PC-3 (cell line): ENCODE measurements around the gene MAP2K5. TPM values are rescaled to one million over a fixed set of nuclear protein-coding genes. Genes with fewer than 3 reads are reported as not detected.

Experiments used
- ATAC-seq: fragments of 200-7000 bp; cut with Tn5 transposase; 2 replicates; pipeline ENCODE4 v1.9.1; 2020; ENCODE audit warnings: mild to moderate bottlenecking, moderate library complexity
- BruUV-seq: library from RNA; stranded (reverse); fragments of 400-500 nt; replicated peaks from 2 replicates; lab custom pipeline; 2021; lab: Mats Ljungman, UMichigan
- CTCF ChIA-PET: fragments of 300-600 bp; sonication (Branson Sonifier 250); formaldehyde crosslinking; loops from one replicate; lab custom pipeline; 2022; ENCODE audit warnings: antibody characterized with exemption; lab: Charles Lee
- POLR2A ChIA-PET: fragments of 300-600 bp; sonication (Branson Sonifier 250); formaldehyde crosslinking; loops from one replicate; lab custom pipeline; 2022; ENCODE audit warnings: antibody characterized with exemption; ENCODE audit not compliant: unreplicated experiment; lab: Charles Lee
- DNase-seq: peaks from one replicate; pipeline ENCODE4 v3.0.0-alpha.2; 2015
- H2AFZ ChIP-seq: fragments of 300-600 bp; sonication (generic); 2 replicates; pipeline ENCODE4 v1.6.0; 2016; ENCODE audit warnings: antibody characterized with exemption, low read length
- H3F3A ChIP-seq: fragments of 300-600 bp; sonication (generic); one replicate; pipeline ENCODE4 v1.6.0; 2017; ENCODE audit warnings: antibody characterized with exemption, low read length, control low read depth, mild to moderate bottlenecking; ENCODE audit not compliant: unreplicated experiment
- H3K27ac ChIP-seq: fragments of 300-600 bp; sonication (generic); 2 replicates; pipeline ENCODE4 v1.5.1; 2016; ENCODE audit warnings: mild to moderate bottlenecking, low read length
- H3K27me3 ChIP-seq: fragments of 300-600 bp; sonication (generic); 2 replicates; pipeline ENCODE4 v1.6.1; 2016; ENCODE audit warnings: low read length, mixed read lengths
- H3K36me3 ChIP-seq: fragments of 300-600 bp; sonication (generic); 2 replicates; pipeline ENCODE4 v1.6.1; 2016; ENCODE audit warnings: low read depth, mixed run types, low read length, mixed read lengths
- H3K4me1 ChIP-seq: fragments of 300-600 bp; sonication (generic); 2 replicates; pipeline ENCODE4 v1.5.1; 2016; ENCODE audit warnings: low read length; ENCODE audit not compliant: insufficient read depth
- H3K4me2 ChIP-seq: fragments of 300-600 bp; sonication (generic); 2 replicates; pipeline ENCODE4 v1.6.0; 2016; ENCODE audit warnings: low read length
- H3K4me3 ChIP-seq: fragments of 300-600 bp; sonication (generic); 2 replicates; pipeline ENCODE4 v1.5.1; 2016; ENCODE audit warnings: mild to moderate bottlenecking, low read length, mixed read lengths
- H3K79me2 ChIP-seq: fragments of 300-600 bp; sonication (generic); 2 replicates; pipeline ENCODE4 v1.6.1; 2017; ENCODE audit warnings: low read length, mixed read lengths
- H3K9ac ChIP-seq: fragments of 300-600 bp; sonication (generic); 2 replicates; pipeline ENCODE4 v1.6.0; 2016; ENCODE audit warnings: mild to moderate bottlenecking, low read length
- H3K9me2 ChIP-seq: fragments of 300-600 bp; sonication (generic); replicated peaks from 2 replicates; pipeline ENCODE4 v1.6.1; 2016; ENCODE audit warnings: mixed run types, low read length, mixed read lengths
- H3K9me3 ChIP-seq: fragments of 300-600 bp; sonication (generic); 2 replicates; pipeline ENCODE4 v1.6.1; 2016; ENCODE audit warnings: low read length, mixed read lengths
- H4K20me1 ChIP-seq: fragments of 300-600 bp; sonication (generic); 2 replicates; pipeline ENCODE4 v1.6.1; 2016; ENCODE audit warnings: low read length, mixed read lengths
- CTCF ChIP-seq: fragments of 300-600 bp; sonication (generic); conservative IDR thresholded peaks from 2 replicates; pipeline ENCODE4 v1.5.1; 2017; ENCODE audit warnings: antibody characterized with exemption, low read depth, mild to moderate bottlenecking, low read length
- EZH2 ChIP-seq: fragments of 300-600 bp; sonication (generic); IDR thresholded peaks from one replicate; pipeline ENCODE4 v1.6.1; 2017; ENCODE audit warnings: antibody characterized with exemption, mild to moderate bottlenecking, low read length; ENCODE audit not compliant: unreplicated experiment
- EZH2phosphoT487 ChIP-seq: fragments of 300-600 bp; sonication (generic); IDR thresholded peaks from 2 replicates; pipeline ENCODE4 v1.6.1; 2018; ENCODE audit warnings: mild to moderate bottlenecking, antibody characterized with exemption, low read length, borderline replicate concordance
- intact Hi-C: fragments of 100-400 bp; cut with micrococcal nuclease; formaldehyde crosslinking; loops from 2 replicates; pipeline ENCODE4 v1.9.0; 2023
- total RNA-seq: library from RNA; depleted of rRNA; stranded (reverse); fragments of >200 nt; gene quantifications from 2 replicates; pipeline ENCODE4 v1.2.3, GENCODE V29; 2014

MAP2K5 gene
- total RNA-seq, 1 experiment from 2014 or later: 5.5 TPM

- intact Hi-C loops: no loop called here
- H3K27ac ChIP-seq: no peak overlapping the region
- H3K4me2 ChIP-seq: no peak overlapping the region
- no peaks in the 10 kb centered on the region for H3F3A ChIP-seq
- no peaks in the 10 kb centered on the region for H3K9me2 ChIP-seq
- no peaks in the 10 kb centered on the region for H3K9me3 ChIP-seq
- no peak for TF ChIP-seq EZH2phosphoT487
- TF ChIP-seq EZH2: no peak
- no peak for TF ChIP-seq CTCF
- no peak overlapping the region for H3K4me3 ChIP-seq
- no peaks in the 10 kb centered on the region for H3K4me1 ChIP-seq
- no peaks in the 10 kb centered on the region for H4K20me1 ChIP-seq
- ChIA-PET CTCF (no interaction called here), POLR2A (no interaction called here)
- no peak overlapping the region for H3K9ac ChIP-seq
- no TSS peak for BruUV-seq
- H3K36me3 ChIP-seq: no peaks in the 10 kb centered on the region
- H3K27me3 ChIP-seq: no peaks in the 10 kb centered on the region
- DNase-seq (no peak), ATAC-seq (no peak)
- H2AFZ ChIP-seq: no peak overlapping the region
- no peaks in the 10 kb centered on the region for H3K79me2 ChIP-seq
These were observed 12.1 kb downstream of the MAP2K5 start for GRCh38 chr15:67554580-67554979.

DNA sequence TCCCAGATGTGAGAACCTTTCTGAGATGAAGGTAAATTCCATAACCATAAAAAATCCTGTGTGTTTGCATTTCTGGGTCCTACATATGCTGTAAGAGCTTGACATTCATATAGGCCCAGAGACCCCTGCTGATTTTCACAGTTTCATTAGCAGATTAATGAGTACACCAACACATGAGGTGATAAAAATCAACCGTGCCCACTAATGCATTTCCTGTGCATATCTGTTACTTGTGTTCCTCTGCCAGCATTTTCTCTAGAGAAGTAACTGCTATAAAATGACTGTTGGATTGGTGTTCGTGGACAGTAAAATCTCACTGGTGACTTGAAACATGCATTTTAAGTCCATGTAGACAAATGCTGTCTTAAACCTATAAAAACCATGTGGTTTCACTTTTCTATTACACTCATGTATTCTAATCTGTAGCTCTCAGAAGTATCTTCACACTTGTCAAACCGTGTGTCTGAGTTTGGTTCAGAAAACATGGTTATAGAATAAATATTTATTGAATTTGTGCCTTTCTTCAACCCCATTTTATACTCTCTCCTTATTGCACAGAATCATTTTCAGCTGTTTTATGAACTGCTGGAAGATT, 14.6 kb downstream of the MAP2K5 start:
- no peaks in the 10 kb centered on the region for H3K27me3 ChIP-seq
- no peak for TF ChIP-seq EZH2phosphoT487
- TF ChIP-seq EZH2: no peak
- no peak for TF ChIP-seq CTCF
- no TSS peak for BruUV-seq
- DNase-seq (no peak), ATAC-seq (no peak)
- no peaks in the 10 kb centered on the region for H3F3A ChIP-seq
- H4K20me1 ChIP-seq: no peaks in the 10 kb centered on the region
- H3K9me2 ChIP-seq: no peaks in the 10 kb centered on the region
- no peak overlapping the region for H2AFZ ChIP-seq
- H3K4me3 ChIP-seq: no peak overlapping the region
- no peaks in the 10 kb centered on the region for H3K4me1 ChIP-seq
- no peaks in the 10 kb centered on the region for H3K79me2 ChIP-seq
- no peaks in the 10 kb centered on the region for H3K36me3 ChIP-seq
- H3K27ac ChIP-seq: no peak overlapping the region
- H3K4me2 ChIP-seq: no peak overlapping the region
- intact Hi-C loops: no loop called here
- ChIA-PET CTCF (no interaction called here), POLR2A (no interaction called here)
- H3K9ac ChIP-seq: no peak overlapping the region
- H3K9me3 ChIP-seq: no peaks in the 10 kb centered on the region

GRCh38 chr15:67558502-67558901, 16.0 kb downstream of the MAP2K5 start:
- Histone ChIP-seq H3K9me3 (no peaks in the 10 kb centered on the region), H3K4me3 (no peak overlapping the region), H3F3A (no peaks in the 10 kb centered on the region), H3K27me3 (no peaks in the 10 kb centered on the region), H3K4me2 (no peak overlapping the region), H3K9ac (no peak overlapping the region), H3K9me2 (no peaks in the 10 kb centered on the region), H3K4me1 (no peaks in the 10 kb centered on the region), H3K27ac (no peak overlapping the region), H2AFZ (no peak overlapping the region), H3K79me2 (no peaks in the 10 kb centered on the region), H4K20me1 (no peaks in the 10 kb centered on the region), H3K36me3 (no peaks in the 10 kb centered on the region)
- intact Hi-C loops: no loop called here
- DNase-seq (no peak), ATAC-seq (no peak)
- BruUV-seq: no TSS peak
- TF ChIP-seq CTCF (no peak), EZH2 (no peak), EZH2phosphoT487 (no peak)
- POLR2A ChIA-PET: no interaction called here
- CTCF ChIA-PET: no interaction called here
